GM18907 (cell line): ENCODE results near the gene TUBGCP2.

Experiments used
- ATAC-seq: cut with Tn5 transposase; IDR thresholded peaks from one replicate; pipeline ENCODE4 v1.9.1; 2021; ENCODE audit warnings: mild to moderate bottlenecking, moderate library complexity; ENCODE audit not compliant: unreplicated experiment

Gene TUBGCP2

GRCh38 chr10:133280391-133281059 lies 28.1 kb downstream of the TUBGCP2 start:
- ATAC-seq, result no peak

- ATAC-seq, result no peak
Observed at GRCh38 chr10:133279326-133280226, 29.1 kb downstream of the TUBGCP2 start.

- peak; percentile 40 for ATAC-seq
Observed at GRCh38 chr10:133278577-133279265, 30.0 kb downstream of the TUBGCP2 start.

GRCh38 chr10:133277993-133278576 lies 30.6 kb downstream of the TUBGCP2 start:
- ATAC-seq, result no peak

GRCh38 chr10:133277277-133277992 lies 31.2 kb downstream of the TUBGCP2 start:
- no peak for ATAC-seq

GRCh38 chr10:133276435-133277201 lies 32.1 kb downstream of the TUBGCP2 start, which contains the start of gene ADAM8:
ADAM8 (minus strand) TSS chr10:133276868; CDS start chr10:133276817, 51 bp downstream.
- peak; percentile 34 for ATAC-seq

GRCh38 chr10:133276100-133276434 lies 32.6 kb downstream of the TUBGCP2 start:
- ATAC-seq, result no peak

GRCh38 chr10:133275684-133276092 lies 33.0 kb downstream of the TUBGCP2 start:
- peak; percentile 29 for ATAC-seq

GRCh38 chr10:133274751-133275683 lies 33.7 kb downstream of the TUBGCP2 start:
- ATAC-seq, result peak; percentile 59

GRCh38 chr10:133273534-133274143 lies 35.0 kb downstream of the TUBGCP2 start:
- no peak for ATAC-seq

GRCh38 chr10:133272964-133273420 lies 35.7 kb downstream of the TUBGCP2 start:
- no peak for ATAC-seq

GRCh38 chr10:133272301-133272963 lies 36.2 kb downstream of the TUBGCP2 start:
- ATAC-seq, result no peak

GRCh38 chr10:133271521-133272300 lies 37.0 kb downstream of the TUBGCP2 start:
- ATAC-seq, result no peak

GRCh38 chr10:133270773-133271297 lies 37.8 kb downstream of the TUBGCP2 start:
- ATAC-seq, result no peak

- no peak for ATAC-seq
Observed at GRCh38 chr10:133270204-133270603, 38.5 kb downstream of the TUBGCP2 start.

- no peak for ATAC-seq
Observed at GRCh38 chr10:133269367-133269766, 39.3 kb downstream of the TUBGCP2 start.

- ATAC-seq, result no peak
Observed at GRCh38 chr10:133268532-133268931, 40.1 kb downstream of the TUBGCP2 start.
